Ishikawa (cell line): Measurements from ENCODE around the gene PCBD2.

Experiments
- CEBPB ChIP-seq: IDR thresholded peaks from 2 replicates; pipeline ENCODE4 v1.6.1; 2012
- CREB1 ChIP-seq: IDR thresholded peaks from 2 replicates; pipeline ENCODE4 v1.6.1; 2012; ENCODE audit warnings: low read depth
- EGR1 ChIP-seq: IDR thresholded peaks from 2 replicates; pipeline ENCODE4 v1.6.1; 2012
- EP300 ChIP-seq: IDR thresholded peaks from 2 replicates; pipeline ENCODE4 v1.6.1; 2012; ENCODE audit warnings: borderline replicate concordance
- FOXM1 ChIP-seq: IDR thresholded peaks from 2 replicates; pipeline ENCODE4 v1.6.1; 2012; ENCODE audit warnings: low read depth, borderline replicate concordance
- NFIC ChIP-seq: IDR thresholded peaks from 2 replicates; pipeline ENCODE4 v1.6.1; 2012
- RAD21 ChIP-seq: IDR thresholded peaks from 2 replicates; pipeline ENCODE4 v1.6.1; 2012; ENCODE audit warnings: low read depth
- TAF1 ChIP-seq: IDR thresholded peaks from 2 replicates; pipeline ENCODE4 v1.6.1; 2012; ENCODE audit warnings: low read depth, mild to moderate bottlenecking
- TCF12 ChIP-seq: IDR thresholded peaks from 2 replicates; pipeline ENCODE4 v1.6.1; 2012; ENCODE audit warnings: low read depth
- TEAD4 ChIP-seq: IDR thresholded peaks from 2 replicates; pipeline ENCODE4 v1.6.1; 2012
- YY1 ChIP-seq: IDR thresholded peaks from 2 replicates; pipeline ENCODE4 v1.6.1; 2012; ENCODE audit warnings: low read depth
- ZBTB7A ChIP-seq: IDR thresholded peaks from 2 replicates; pipeline ENCODE4 v1.6.1; 2012; ENCODE audit warnings: low read depth
- TF ChIP-seq, protein P1 (sequence below): IDR thresholded peaks from 2 replicates; pipeline ENCODE4 v1.6.1; 2012; ENCODE audit warnings: low read depth, mild to moderate bottlenecking
- TF ChIP-seq, protein P2 (sequence below): IDR thresholded peaks from 2 replicates; pipeline ENCODE4 v1.6.1; 2012
- TF ChIP-seq, protein P3 (sequence below): IDR thresholded peaks from 2 replicates; pipeline ENCODE4 v1.6.1; 2012

PCBD2 gene

DNA sequence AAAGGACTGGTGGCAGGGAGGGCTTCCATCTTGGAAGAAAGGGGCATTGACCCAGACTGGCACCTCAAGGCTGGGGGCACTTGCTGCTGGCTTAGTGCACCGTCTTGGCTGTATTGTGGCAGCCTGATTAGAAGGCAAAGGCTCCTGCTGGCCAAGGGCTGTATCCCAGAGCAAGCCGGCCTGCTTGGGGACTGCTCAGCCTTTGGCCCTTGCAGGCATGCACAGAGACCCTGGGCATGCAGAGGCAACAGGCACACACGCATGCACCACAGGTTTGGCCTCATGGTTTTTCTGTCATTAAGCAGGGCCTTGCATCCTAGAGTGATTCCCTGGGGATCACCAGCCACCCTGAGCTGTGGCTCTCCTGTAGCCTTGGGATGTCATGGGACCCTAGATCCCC is 100.1 kb downstream of the PCBD2 start:
- TF ChIP-seq NFIC (no peak), CREB1 (no peak), YY1 (no peak), TAF1 (no peak), TEAD4 (no peak), CEBPB (no peak), EGR1 (no peak), FOXM1 (no peak), ZBTB7A (no peak)
- TF ChIP-seq, protein P1, sequence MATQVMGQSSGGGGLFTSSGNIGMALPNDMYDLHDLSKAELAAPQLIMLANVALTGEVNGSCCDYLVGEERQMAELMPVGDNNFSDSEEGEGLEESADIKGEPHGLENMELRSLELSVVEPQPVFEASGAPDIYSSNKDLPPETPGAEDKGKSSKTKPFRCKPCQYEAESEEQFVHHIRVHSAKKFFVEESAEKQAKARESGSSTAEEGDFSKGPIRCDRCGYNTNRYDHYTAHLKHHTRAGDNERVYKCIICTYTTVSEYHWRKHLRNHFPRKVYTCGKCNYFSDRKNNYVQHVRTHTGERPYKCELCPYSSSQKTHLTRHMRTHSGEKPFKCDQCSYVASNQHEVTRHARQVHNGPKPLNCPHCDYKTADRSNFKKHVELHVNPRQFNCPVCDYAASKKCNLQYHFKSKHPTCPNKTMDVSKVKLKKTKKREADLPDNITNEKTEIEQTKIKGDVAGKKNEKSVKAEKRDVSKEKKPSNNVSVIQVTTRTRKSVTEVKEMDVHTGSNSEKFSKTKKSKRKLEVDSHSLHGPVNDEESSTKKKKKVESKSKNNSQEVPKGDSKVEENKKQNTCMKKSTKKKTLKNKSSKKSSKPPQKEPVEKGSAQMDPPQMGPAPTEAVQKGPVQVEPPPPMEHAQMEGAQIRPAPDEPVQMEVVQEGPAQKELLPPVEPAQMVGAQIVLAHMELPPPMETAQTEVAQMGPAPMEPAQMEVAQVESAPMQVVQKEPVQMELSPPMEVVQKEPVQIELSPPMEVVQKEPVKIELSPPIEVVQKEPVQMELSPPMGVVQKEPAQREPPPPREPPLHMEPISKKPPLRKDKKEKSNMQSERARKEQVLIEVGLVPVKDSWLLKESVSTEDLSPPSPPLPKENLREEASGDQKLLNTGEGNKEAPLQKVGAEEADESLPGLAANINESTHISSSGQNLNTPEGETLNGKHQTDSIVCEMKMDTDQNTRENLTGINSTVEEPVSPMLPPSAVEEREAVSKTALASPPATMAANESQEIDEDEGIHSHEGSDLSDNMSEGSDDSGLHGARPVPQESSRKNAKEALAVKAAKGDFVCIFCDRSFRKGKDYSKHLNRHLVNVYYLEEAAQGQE, result no peak
- TF ChIP-seq, protein P2, sequence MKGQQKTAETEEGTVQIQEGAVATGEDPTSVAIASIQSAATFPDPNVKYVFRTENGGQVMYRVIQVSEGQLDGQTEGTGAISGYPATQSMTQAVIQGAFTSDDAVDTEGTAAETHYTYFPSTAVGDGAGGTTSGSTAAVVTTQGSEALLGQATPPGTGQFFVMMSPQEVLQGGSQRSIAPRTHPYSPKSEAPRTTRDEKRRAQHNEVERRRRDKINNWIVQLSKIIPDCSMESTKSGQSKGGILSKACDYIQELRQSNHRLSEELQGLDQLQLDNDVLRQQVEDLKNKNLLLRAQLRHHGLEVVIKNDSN, result no peak

DNA sequence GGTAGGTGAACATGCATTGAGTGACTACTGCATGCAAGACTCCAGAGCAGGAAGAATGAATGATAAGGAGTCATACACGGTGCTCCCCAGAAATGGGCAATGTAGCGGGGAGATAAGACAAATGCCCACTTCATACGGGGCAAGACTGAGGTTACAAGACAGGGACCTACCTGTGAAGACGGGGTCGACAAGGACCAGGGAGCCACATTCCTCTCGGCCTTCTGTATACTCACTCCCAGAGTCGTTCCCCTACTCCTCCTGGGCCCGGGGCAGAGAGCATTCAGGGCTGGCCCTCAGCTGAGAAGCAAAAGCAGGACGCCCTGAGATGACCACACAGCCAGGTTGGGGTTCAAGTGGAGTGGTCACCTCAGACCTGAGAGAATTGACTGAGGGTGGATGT is 102.4 kb downstream of the PCBD2 start:
- TF ChIP-seq NFIC, result no peak
- TF ChIP-seq EP300, result no peak
- TF ChIP-seq YY1, result no peak
- TF ChIP-seq TEAD4, result no peak
- TF ChIP-seq TCF12, result no peak
- no peak for TF ChIP-seq EGR1
- TF ChIP-seq CREB1, result no peak
- TF ChIP-seq ZBTB7A, result no peak
- no peak for TF ChIP-seq FOXM1
- TF ChIP-seq, protein P1, result no peak
- no peak for TF ChIP-seq RAD21

DNA sequence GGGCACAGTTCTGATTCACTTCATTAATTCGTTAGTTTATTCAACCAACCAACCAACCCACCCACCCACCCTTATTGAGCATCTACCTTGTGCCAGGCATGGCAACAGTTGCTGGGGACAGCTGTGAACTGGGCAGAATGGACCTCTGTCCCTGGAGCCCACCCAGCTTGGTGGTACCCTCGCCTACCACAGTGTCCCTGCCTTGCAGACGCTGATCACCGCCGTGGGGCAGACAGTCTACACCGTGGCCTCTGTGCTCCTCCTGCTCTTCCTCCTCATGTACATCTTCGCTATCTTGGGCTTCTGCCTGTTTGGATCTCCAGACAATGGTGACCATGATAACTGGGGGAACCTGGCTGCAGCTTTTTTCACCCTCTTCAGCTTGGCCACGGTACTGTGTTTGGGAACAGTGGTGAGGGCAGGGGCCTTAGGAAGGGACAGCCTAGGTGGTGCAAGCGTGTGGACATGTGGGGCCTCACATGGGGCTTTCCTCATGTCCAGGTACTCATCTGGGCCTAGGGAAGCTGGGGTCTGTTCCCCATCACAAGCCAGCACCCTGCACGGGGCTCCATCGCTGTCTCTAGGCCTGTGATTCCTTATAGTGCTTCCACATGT is 102.9 kb downstream of the PCBD2 start:
- no peak for TF ChIP-seq EGR1
- no peak for TF ChIP-seq CREB1
- TF ChIP-seq TAF1, result no peak
- no peak for TF ChIP-seq FOXM1
- TF ChIP-seq, protein P1, result no peak
- TF ChIP-seq, protein P3, sequence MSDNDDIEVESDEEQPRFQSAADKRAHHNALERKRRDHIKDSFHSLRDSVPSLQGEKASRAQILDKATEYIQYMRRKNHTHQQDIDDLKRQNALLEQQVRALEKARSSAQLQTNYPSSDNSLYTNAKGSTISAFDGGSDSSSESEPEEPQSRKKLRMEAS, result no peak
- no peak for TF ChIP-seq TCF12

DNA sequence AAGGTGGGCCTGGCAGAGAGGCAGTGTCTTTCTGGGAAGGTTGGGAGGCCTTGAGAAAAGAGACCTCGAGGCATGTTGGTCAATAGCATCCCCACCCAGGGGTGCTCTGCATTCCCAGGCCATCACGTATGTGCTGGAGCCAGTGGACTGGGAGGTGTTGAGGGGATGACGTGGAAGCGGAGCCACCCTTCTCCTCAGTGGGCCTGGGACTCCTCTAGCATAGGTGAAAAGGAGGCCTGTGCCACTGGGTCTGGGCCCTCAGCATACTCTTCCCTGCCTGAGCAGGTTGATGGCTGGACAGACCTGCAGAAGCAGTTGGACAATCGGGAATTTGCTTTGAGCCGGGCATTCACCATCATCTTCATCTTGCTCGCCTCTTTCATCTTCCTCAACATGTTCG is 103.6 kb downstream of the PCBD2 start:
- no peak for TF ChIP-seq YY1
- no peak for TF ChIP-seq FOXM1
- no peak for TF ChIP-seq CREB1
- TF ChIP-seq TCF12, result no peak
- TF ChIP-seq EP300, result no peak
- no peak for TF ChIP-seq ZBTB7A
- TF ChIP-seq TAF1, result no peak
- no peak for TF ChIP-seq TEAD4
- TF ChIP-seq, protein P1, result no peak
- TF ChIP-seq EGR1, result no peak
